Measurements from ENCODE around the gene CD38. TPM values are rescaled to one million over a fixed set of nuclear protein-coding genes. Genes with fewer than 3 reads are reported as not detected.

The CD38 gene
- 10.9 and 39.4 TPM in 2 replicates for total RNA-seq

DNA sequence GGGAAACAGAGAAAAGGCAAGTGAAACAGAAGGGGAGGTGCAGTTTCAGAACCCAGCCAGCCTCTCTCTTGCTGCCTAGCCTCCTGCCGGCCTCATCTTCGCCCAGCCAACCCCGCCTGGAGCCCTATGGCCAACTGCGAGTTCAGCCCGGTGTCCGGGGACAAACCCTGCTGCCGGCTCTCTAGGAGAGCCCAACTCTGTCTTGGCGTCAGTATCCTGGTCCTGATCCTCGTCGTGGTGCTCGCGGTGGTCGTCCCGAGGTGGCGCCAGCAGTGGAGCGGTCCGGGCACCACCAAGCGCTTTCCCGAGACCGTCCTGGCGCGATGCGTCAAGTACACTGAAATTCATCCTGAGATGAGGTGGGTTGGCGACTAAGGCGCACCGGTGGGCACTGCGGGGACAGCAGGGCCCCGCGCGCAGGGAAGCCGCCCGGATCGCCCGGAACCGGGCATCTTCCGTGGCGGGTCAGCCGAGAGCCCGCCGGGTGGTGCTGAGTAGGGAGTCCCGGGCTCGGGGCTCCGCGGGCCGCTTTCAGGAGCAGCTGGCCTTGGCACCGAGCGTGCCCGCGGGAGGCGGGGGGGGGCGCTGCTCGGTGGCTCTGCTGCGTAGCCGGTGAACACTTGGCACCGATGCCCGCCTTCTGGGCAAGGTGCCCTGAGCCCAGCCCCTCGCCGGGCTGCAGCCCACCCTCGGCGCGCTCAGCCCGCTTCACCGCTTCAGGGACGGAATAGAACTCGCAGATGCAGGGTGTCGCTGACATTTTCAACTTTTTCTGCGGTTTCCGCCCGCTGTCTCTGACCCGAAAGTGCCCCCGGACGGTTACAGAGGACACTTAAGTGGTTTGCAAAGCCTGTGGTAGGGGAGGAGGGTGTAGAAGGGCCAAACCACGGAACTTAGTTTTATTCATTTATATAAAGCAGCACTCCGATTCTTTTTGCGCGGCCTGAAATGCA lies at the start of gene CD38:
Gene CD38, plus strand, starts transcription at position 40 of the 953 bp plus-strand sequence. Its CDS starts 87 bp downstream, at position 127.

Other genes with a start within 250 kb of the CD38 start
- gene FBXL5, start 123.0 kb upstream of the CD38 start, total RNA-seq: 97.6 and 133 TPM in 2 replicates
- gene FAM200B, start 96.5 kb upstream of the CD38 start, total RNA-seq: 28.4 and 29.5 TPM in 2 replicates
- gene BST1, start 75.3 kb upstream of the CD38 start, total RNA-seq: 16.5 and 77.7 TPM in 2 replicates
- not detected in 2 replicates for gene FGFBP1, start 160.4 kb downstream of the CD38 start, total RNA-seq
- gene FGFBP2, start 184.8 kb downstream of the CD38 start, total RNA-seq: not detected in 2 replicates